Left lobe of liver (tissue), 2 donors: ENCODE data around the gene PRPS2. TPM values are rescaled to one million over a fixed set of nuclear protein-coding genes. Genes with fewer than 3 reads are reported as not detected.

Experiments used
- ATAC-seq: fragments of 200-7000 bp; cut with Tn5 transposase; one replicate; pipeline ENCODE4 v1.9.1; 2020; ENCODE audit warnings: mild to moderate bottlenecking, moderate library complexity
- DNase-seq: peaks from one replicate; pipeline ENCODE4 v3.0.0-alpha.2; 2020; ENCODE audit warnings: low spot score
- total RNA-seq: library from RNA; stranded (reverse); gene quantifications from one replicate; pipeline ENCODE4 v1.2.1, GENCODE V29; 2021
- donor health status: DM: no; HTN: no; CAD: no; lungs with moderate emphysema.
- donor health status: DM: no; HTN: yes; CAD: no.

Gene PRPS2
- 13.6 TPM for total RNA-seq

- ATAC-seq (peak; percentile 99), DNase-seq (peak; percentile 71)
Observed at GRCh38 chrX:12791257-12792228, at the start of gene PRPS2. Gene PRPS2, plus strand, starts transcription at chrX:12791412. Its CDS starts 86 bp downstream, at chrX:12791498.

GRCh38 chrX:12741416-12741815, 49.8 kb upstream of the PRPS2 start:
- no peak for DNase-seq

GRCh38 chrX:12747433-12747832, 43.8 kb upstream of the PRPS2 start:
- ATAC-seq: no peak
- DNase-seq: no peak

More at GRCh38 chrX:12741416-12741815, 49.8 kb upstream of the PRPS2 start:
- ATAC-seq: no peak

GRCh38 chrX:12751887-12752286, 39.3 kb upstream of the PRPS2 start:
- ATAC-seq: no peak
- DNase-seq: no peak

GRCh38 chrX:12753366-12753765, 37.8 kb upstream of the PRPS2 start:
- ATAC-seq: no peak
- DNase-seq: no peak

- ATAC-seq (no peak), DNase-seq (no peak)
Observed at GRCh38 chrX:12758291-12758690, 32.9 kb upstream of the PRPS2 start.

GRCh38 chrX:12767856-12768255, 23.4 kb upstream of the PRPS2 start:
- ATAC-seq (peak; percentile 26), DNase-seq (no peak)

- ATAC-seq (no peak), DNase-seq (no peak)
Observed at GRCh38 chrX:12768491-12768890, 22.7 kb upstream of the PRPS2 start.

- ATAC-seq (peak; percentile 67), DNase-seq (no peak)
Observed at GRCh38 chrX:12770440-12770839, 20.8 kb upstream of the PRPS2 start.

GRCh38 chrX:12771445-12772069, 19.7 kb upstream of the PRPS2 start:
- peak; percentile 90 for ATAC-seq

GRCh38 chrX:12777670-12778069, 13.5 kb upstream of the PRPS2 start:
- no peak for DNase-seq
- ATAC-seq: no peak

More at GRCh38 chrX:12771445-12772069, 19.7 kb upstream of the PRPS2 start:
- DNase-seq: peak; percentile 44

- peak; percentile 70 for ATAC-seq
- no peak for DNase-seq
Observed at GRCh38 chrX:12779534-12779933, 11.7 kb upstream of the PRPS2 start.

- no peak for DNase-seq
- ATAC-seq: no peak
Observed at GRCh38 chrX:12788645-12789044, 2.6 kb upstream of the PRPS2 start.

- ATAC-seq: no peak
Observed at GRCh38 chrX:12789976-12790375, 1.2 kb upstream of the PRPS2 start.

GRCh38 chrX:12790885-12791256, 341 bp upstream of the PRPS2 start:
- ATAC-seq: peak; percentile 50

More at GRCh38 chrX:12789976-12790375, 1.2 kb upstream of the PRPS2 start:
- DNase-seq: no peak

GRCh38 chrX:12792711-12793110, 1.5 kb downstream of the PRPS2 start:
- ATAC-seq: no peak

More at GRCh38 chrX:12790885-12791256, 341 bp upstream of the PRPS2 start:
- DNase-seq: no peak

GRCh38 chrX:12794654-12795053, 3.4 kb downstream of the PRPS2 start:
- ATAC-seq (no peak), DNase-seq (no peak)

More at GRCh38 chrX:12792711-12793110, 1.5 kb downstream of the PRPS2 start:
- no peak for DNase-seq

- ATAC-seq: no peak
Observed at GRCh38 chrX:12798601-12799000, 7.4 kb downstream of the PRPS2 start.

GRCh38 chrX:12799118-12799517, 7.9 kb downstream of the PRPS2 start:
- ATAC-seq: no peak
- DNase-seq: no peak

More at GRCh38 chrX:12798601-12799000, 7.4 kb downstream of the PRPS2 start:
- DNase-seq: no peak

- ATAC-seq (no peak), DNase-seq (no peak)
Observed at GRCh38 chrX:12802741-12803140, 11.5 kb downstream of the PRPS2 start.

- ATAC-seq: no peak
Observed at GRCh38 chrX:12804655-12805054, 13.4 kb downstream of the PRPS2 start.

GRCh38 chrX:12805333-12805732, 14.1 kb downstream of the PRPS2 start:
- DNase-seq: no peak
- no peak for ATAC-seq

More at GRCh38 chrX:12804655-12805054, 13.4 kb downstream of the PRPS2 start:
- DNase-seq: no peak
